Thyroid gland (tissue), 4 donors: Measurements from ENCODE around the gene JDP2. TPM values are rescaled to one million over a fixed set of nuclear protein-coding genes. Genes with fewer than 3 reads are reported as not detected.
A peak's percentile ranks its signal among the peaks of the same experiment; 100 is the strongest.
"Not testable (repeated sequence)": the region's sequence is repeated elsewhere in the genome, so short reads cannot be mapped to it uniquely, and the experiment has no call there.

Experiments used
- DNase-seq, 2 donors: peaks; one replicate each; pipeline ENCODE4 v3.0.0-alpha.2; 2019
- H3K27ac ChIP-seq, 3 donors: fragments of 200-600 bp; sonication (generic); 1 replicate in 2 of 3; 2 replicates in 1 of 3; pipeline ENCODE4 v1.5.1; 2016 to 2019; ENCODE audit warnings: mild to moderate bottlenecking in 1 of 3, moderate library complexity in 1 of 3
- H3K27me3 ChIP-seq: fragments of 200-600 bp; sonication (generic); one replicate; pipeline ENCODE4 v1.5.1; 2019
- H3K36me3 ChIP-seq, 2 donors: fragments of 200-600 bp; sonication (generic); one replicate each; pipeline ENCODE4 v1.5.1; 2016 to 2019
- H3K4me1 ChIP-seq, 2 donors: fragments of 200-600 bp; sonication (generic); one replicate each; pipeline ENCODE4 v1.5.1; 2017 to 2019
- H3K4me3 ChIP-seq, 3 donors: fragments of 200-600 bp; sonication (generic); replicated peaks in 1 of 3; 1 replicate in 2 of 3; 2 replicates in 1 of 3; pipeline ENCODE4 v1.5.1; 2016; ENCODE audit warnings: mild to moderate bottlenecking in 1 of 3
- H3K9me3 ChIP-seq: fragments of 200-600 bp; sonication (generic); one replicate; pipeline ENCODE4 v1.5.1; 2017
- POLR2A ChIP-seq, 2 donors: fragments of 450-650 bp; IDR thresholded peaks; one replicate each; pipeline ENCODE4 v1.6.1; 2017; ENCODE audit warnings: antibody characterized with exemption in 2 of 2, mild to moderate bottlenecking in 2 of 2, moderate library complexity in 1 of 2
- WGBS, 2 donors: methylation state at CpG; one replicate each; pipeline ENCODE4 v1.1.5; 2017; 5-methylcytosine and 5-hydroxymethylcytosine counted together
- intact Hi-C: fragments of 100-400 bp; cut with DNase I; formaldehyde crosslinking; loops from one replicate; pipeline ENCODE4 v1.15.1; 2023
- total RNA-seq, 4 donors: library from RNA; depleted of rRNA; stranded (reverse); fragments of >200 nt; gene quantifications; one replicate each; pipeline ENCODE4 v1.2.3, GENCODE V29; 2016
- TF ChIP-seq, protein P1 (sequence below), 6 experiments: fragments of 200-600 bp in 3 of 6; fragments of 450-650 bp in 3 of 6; sonication (generic) in 3 of 6; IDR thresholded peaks; one replicate each; pipeline ENCODE4 v1.5.1; 2016 to 2019; ENCODE audit warnings: antibody characterized with exemption in 6 of 6, mild to moderate bottlenecking in 2 of 6, inconsistent platforms in 1 of 6, moderate library complexity in 1 of 6

The JDP2 gene
- total RNA-seq, 4 donors from 2014 or later = 24.2 to 54.6 (median 36.3) TPM

DNA sequence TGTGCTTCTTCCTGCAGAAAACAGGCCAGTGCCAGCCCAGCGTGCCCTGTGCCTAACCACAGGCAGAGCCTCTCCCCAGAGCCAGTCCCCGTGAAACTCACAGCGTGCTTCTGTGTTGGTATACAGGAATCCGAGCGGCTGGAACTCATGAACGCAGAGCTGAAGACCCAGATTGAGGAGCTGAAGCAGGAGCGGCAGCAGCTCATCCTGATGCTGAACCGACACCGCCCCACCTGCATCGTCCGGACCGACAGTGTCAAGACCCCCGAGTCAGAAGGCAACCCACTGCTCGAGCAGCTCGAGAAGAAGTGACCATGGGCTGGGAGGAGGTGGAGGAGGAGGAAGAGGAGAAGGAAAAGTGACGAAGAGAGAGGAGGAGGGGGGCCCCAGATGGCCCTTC lies 41.3 kb downstream of the JDP2 start:
- Histone ChIP-seq H3K27ac (peak overlapping the region in 1 of 3 donors; percentile 60), H3K9me3 (no peaks in the 10 kb centered on the region), H3K36me3 (peaks cover 0 to 12% of the 10 kb centered on the region in 2 donors), H3K4me1 (peaks cover 20 to 43% of the 10 kb centered on the region in 2 donors), H3K4me3 (no peak overlapping the region), H3K27me3 (no peaks in the 10 kb centered on the region)
- no peak for DNase-seq
- intact Hi-C loops = no loop called here
- TF ChIP-seq, protein P1, sequence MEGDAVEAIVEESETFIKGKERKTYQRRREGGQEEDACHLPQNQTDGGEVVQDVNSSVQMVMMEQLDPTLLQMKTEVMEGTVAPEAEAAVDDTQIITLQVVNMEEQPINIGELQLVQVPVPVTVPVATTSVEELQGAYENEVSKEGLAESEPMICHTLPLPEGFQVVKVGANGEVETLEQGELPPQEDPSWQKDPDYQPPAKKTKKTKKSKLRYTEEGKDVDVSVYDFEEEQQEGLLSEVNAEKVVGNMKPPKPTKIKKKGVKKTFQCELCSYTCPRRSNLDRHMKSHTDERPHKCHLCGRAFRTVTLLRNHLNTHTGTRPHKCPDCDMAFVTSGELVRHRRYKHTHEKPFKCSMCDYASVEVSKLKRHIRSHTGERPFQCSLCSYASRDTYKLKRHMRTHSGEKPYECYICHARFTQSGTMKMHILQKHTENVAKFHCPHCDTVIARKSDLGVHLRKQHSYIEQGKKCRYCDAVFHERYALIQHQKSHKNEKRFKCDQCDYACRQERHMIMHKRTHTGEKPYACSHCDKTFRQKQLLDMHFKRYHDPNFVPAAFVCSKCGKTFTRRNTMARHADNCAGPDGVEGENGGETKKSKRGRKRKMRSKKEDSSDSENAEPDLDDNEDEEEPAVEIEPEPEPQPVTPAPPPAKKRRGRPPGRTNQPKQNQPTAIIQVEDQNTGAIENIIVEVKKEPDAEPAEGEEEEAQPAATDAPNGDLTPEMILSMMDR (IDR thresholded peaks at IDR 0.05) = no peak
- no peak for TF ChIP-seq POLR2A (IDR thresholded peaks at IDR 0.05)
- WGBS, 2 donors = 92 to 97% methylated on average over 16 of the region's 16 CpGs

DNA sequence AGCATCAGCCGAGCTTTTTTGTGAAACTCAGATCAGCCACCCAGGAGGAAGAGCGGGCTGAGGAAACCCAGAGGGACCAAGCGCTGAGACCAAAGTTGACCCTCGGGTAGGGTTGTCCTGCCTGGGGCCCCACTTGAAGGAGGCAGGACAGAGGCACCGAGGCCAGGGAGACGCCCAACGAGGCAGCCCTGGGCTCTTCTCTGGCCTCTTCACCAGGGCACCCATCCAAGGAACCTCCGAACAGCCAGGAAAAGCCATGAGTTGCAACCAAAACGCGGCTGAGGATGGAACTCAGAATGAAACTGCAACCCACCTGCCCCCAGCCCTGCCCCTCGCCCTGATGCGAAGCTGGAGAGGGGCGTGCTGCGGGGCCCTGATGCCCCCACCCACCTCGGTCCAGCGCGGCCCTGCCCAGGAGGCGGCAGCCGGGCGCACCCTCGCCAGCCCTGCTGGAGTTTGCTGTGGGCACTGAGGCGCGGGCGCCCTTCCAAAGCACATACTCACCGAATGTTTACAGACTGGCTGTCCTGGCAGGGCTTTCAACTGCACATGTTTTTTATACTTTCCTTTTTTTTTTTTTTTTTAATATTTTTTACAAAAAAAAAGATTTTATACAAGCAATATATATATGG lies 41.9 kb downstream of the JDP2 start:
- H3K4me3 ChIP-seq = no peak overlapping the region
- peak overlapping the region in 2 of 3 donors; percentile 34 to 60 for H3K27ac ChIP-seq
- intact Hi-C loops = no loop called here
- TF ChIP-seq, protein P1 (IDR thresholded peaks at IDR 0.05) = no peak
- TF ChIP-seq POLR2A (IDR thresholded peaks at IDR 0.05) = no peak
- no peaks in the 10 kb centered on the region for H3K27me3 ChIP-seq
- peaks cover 20 to 43% of the 10 kb centered on the region in 2 donors for H3K4me1 ChIP-seq
- DNase-seq = peak; percentile 89 to 91
- WGBS, 2 donors = 41 to 43% methylated on average over 14 to 25 of the region's 25 CpGs
- H3K36me3 ChIP-seq = peaks cover 0 to 12% of the 10 kb centered on the region in 2 donors
- H3K9me3 ChIP-seq = no peaks in the 10 kb centered on the region

DNA sequence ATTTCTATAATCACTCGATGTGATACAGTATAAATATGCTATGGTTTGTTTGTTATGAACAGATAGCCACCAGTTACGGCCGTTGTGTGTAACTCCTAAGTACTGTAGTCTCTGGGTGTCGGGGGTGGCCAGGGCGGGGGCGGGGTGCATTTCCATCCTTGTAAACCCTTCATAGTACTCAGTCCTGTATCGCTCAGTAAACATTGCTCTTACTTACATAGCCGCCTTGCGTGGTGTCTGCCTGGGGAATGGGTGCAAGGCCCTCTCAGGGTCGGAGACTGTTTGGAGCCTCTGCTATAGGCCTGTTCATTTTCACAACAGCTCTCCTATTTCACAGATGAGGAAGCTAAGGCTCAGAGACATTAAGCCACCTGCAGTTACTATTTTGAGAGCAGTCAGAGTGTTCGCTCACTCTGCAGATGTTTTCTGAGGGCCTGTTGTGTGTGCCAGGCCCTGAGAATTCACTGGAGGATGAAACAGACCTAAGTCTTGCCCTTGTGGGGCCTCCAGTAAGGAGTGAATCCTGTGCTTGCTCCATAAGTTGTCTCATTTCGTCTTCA lies 42.5 kb downstream of the JDP2 start:
- Histone ChIP-seq H3K27ac (peak overlapping the region in 2 of 3 donors; percentile 19 to 44), H3K9me3 (no peaks in the 10 kb centered on the region), H3K27me3 (no peaks in the 10 kb centered on the region), H3K4me1 (peaks cover 20 to 43% of the 10 kb centered on the region in 2 donors), H3K36me3 (peaks cover 0 to 12% of the 10 kb centered on the region in 2 donors), H3K4me3 (no peak overlapping the region)
- DNase-seq = no peak
- TF ChIP-seq, protein P1 (IDR thresholded peaks at IDR 0.05) = no peak
- TF ChIP-seq POLR2A (IDR thresholded peaks at IDR 0.05) = no peak
- 88 to 89% methylated on average over 12 of the region's 12 CpGs for WGBS, 2 donors
- intact Hi-C loops = no loop called here

DNA sequence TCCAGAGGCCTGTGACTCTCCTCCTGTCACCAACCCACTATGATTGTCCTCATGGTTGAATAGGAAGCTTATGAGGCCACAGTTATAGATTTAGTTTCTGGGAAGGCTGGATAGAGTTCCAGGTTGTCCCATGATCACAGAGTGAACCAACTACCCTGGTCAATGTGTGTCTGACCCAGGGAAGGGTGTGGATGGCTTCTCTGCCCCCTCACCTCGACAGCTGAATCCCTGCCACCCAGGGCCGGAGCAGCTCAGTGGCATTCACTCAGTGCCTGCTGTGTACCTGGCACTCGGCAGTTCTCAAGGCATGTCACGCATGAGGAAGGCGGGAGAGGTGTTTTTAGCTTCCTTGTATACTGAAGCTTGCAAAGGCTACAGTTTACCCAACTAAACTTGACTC lies 43.2 kb downstream of the JDP2 start:
- Histone ChIP-seq H3K27ac (peak overlapping the region in 1 of 3 donors; percentile 19), H3K27me3 (no peaks in the 10 kb centered on the region), H3K4me3 (no peak overlapping the region), H3K9me3 (no peaks in the 10 kb centered on the region), H3K4me1 (peaks cover 17 to 40% of the 10 kb centered on the region in 2 donors), H3K36me3 (peaks cover 0 to 12% of the 10 kb centered on the region in 2 donors)
- no peak for DNase-seq
- TF ChIP-seq POLR2A (IDR thresholded peaks at IDR 0.05) = no peak
- TF ChIP-seq, protein P1 (IDR thresholded peaks at IDR 0.05) = no peak
- WGBS, 2 donors = 89 to 94% methylated on average over 5 of the region's 5 CpGs
- intact Hi-C loops = no loop called here

DNA sequence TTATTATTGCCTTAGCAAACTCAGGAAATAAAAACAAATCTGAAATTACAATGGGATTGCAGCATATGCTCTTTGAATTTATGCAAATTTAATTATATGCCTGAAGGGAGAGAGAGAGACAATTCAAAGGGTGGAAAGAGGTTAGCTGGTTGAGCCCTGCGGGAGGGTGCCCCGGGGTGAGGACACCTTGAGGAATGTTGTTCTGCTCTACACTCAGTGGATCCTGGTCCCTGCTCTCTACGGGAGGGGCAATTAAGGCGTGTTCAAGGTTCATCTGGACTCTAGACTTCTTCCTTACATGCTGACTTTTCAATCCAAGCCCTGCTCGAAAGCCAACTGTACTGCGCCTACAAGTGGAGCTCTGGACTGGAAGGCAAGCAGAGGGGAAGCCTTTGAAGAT lies 46.3 kb downstream of the JDP2 start:
- intact Hi-C loops, H3K27ac ChIP-seq, H3K27me3 ChIP-seq, DNase-seq, H3K4me3 ChIP-seq, H3K9me3 ChIP-seq: not testable (repeated sequence)
- Histone ChIP-seq H3K36me3 (peaks cover 0 to 12% of the 10 kb centered on the region in 2 donors), H3K4me1 (peaks cover 11 to 13% of the 10 kb centered on the region in 2 donors)
- 77 to 89% methylated on average over 6 of the region's 6 CpGs for WGBS, 2 donors
